Cortex of kidney (tissue), 1 donor: ENCODE data around the gene NCKAP5.

Experiments
- DNase-seq: peaks from one replicate; lab custom pipeline; 2025; lab: John Stamatoyannopoulos, UW

NCKAP5 gene

DNA sequence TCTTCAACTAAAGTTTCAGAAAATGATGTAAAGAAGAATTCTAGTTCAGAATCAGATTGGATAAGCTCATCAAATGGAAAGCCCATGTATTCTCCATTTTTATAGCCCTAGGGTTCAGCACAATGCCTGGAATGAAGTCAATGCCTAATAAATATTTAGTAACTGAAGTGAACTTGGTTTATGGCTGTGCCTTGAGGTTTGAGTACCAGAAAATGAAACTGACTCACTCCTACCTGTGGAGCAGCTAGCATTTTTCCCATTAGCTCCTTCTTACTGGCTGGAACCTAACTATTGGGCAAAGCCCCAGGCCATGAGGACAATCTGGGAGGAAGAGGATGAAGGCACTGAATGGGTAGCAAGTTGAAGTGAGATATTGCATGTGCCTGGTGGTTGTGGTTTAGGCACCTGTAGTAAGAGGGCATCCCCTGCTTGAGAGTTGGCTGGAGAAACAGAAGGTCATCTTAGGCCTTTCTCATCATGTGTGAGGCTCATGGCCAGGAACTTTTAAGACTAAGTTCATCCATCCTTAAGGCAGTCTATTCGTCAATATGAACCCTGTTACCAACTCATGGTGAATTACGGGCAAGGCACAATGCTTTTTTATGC lies 813.3 kb downstream of the NCKAP5 start:
- no peak for DNase-seq

DNA sequence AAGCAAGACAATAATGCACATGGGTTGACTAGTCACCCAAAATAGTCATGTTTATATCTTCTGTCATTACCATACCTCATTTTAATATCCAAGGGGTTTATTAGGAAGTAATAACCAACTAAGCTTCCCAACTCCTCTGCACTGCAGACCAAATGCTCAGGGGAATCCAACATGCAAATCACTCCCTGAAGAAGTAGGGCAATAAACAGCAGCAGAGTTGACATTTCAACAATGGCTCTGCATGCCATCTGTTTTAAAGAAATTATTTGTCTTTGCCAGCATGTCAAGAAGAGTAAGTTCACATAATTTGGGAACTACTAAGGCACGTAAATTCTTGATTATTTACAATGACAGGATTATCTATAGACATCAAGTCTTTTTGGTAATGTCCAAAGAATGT lies 813.9 kb downstream of the NCKAP5 start:
- no peak for DNase-seq

DNA sequence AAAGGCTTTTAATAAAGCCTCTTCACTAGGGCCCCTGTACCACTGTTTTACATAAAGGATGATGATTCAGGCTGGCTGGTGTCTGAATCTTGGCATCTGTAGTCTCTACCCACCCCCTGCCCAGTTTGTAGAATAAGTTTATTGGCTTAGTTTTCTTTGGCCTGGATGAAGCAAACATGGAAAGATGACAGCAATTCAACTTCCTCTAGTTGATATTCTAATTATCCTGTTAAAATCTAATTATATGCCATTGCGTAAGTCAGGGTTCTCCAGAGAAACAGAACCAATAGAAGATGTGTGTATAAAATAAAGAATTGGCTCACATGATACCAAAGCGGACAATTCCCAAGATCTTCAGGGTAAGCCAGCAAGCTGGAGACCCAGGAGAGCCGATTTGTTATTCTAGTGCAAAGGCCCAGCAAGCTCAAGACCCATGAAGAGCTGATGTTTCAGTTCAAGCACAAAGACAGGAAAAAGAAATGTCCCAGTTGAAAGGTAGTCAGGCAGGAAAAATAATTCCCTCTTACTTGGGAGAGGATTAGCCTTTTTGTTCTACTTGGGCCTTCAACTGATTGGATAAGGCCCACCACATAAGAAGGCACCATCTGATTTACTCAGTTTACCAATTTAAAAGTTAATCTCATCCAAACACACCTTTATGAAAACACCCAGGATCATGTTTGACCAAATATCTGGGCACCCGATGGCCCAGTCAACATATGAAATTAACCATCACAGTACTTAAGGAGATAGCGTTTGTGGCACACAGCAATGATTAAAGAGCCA lies 815.6 kb downstream of the NCKAP5 start:
- no peak for DNase-seq

- no peak for DNase-seq
These were observed 816.4 kb downstream of the NCKAP5 start for GRCh38 chr2:132751836-132752235.

- no peak for DNase-seq
These were observed 817.7 kb downstream of the NCKAP5 start for GRCh38 chr2:132750606-132751005.

DNA sequence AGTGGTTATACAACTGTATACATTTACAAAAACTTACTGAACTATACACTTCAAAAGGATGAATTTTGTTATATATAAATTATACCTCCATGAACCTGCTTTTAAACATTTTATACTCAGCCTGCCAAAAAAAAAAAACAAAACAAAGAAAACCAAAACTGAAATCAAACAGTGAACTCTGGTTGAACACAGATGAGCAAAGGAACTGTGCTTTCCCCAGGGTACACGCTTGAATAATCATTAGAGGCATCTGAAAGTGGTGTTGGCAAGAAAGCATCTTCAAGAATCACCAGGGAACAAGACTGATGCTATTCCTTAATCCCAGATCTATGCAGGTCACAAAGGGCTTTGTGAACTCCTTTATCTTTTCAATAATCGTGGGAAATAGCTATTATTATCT lies 821.2 kb downstream of the NCKAP5 start:
- no peak for DNase-seq

DNA sequence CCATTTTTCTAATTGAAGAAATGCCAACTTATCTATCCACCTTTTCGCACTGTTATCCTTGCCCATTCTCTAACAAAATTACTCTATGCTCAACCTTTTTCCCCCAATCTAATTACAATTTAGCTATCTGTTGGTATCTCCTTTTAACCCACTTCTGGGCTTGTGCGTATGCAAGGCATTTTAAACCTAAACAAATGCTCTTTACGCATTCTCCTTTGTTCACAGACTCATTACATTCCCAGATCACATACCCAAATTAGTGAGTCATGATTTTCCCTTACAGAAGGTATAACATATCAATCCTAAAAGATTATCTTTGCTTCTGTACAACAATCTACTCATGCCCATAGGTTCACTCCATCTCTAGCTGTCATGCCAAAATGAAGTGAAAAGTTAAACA lies 826.5 kb downstream of the NCKAP5 start:
- DNase-seq: no peak

DNA sequence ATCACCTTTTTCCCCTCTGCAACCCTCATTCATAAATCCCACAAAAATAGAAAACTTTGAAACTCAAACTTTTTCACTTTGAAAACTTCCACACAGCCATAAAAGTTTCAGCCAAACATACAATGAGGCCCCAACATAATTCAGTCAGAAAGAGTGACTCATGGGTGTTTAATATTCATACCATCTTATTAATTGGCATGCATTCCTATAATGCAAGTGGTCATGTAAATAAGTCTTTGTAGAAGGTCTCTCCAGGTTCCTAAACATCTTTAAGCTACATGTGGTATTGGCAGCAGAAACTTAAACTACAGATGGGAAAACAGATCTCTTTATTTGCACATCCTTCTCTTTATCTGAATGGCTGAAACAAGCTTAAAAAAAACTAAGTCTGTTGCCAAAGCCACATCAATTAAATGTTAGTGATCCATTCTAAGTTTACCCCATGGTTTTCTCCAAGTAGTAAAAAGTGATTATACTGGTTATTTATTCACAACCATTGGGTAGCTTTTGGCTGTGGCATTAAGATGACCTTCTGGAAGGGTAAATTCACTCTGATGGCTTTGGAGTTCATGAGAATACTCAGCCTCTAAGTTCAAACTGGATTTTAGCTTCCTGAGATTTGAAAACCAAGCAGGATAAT lies 828.1 kb downstream of the NCKAP5 start:
- DNase-seq: no peak

GRCh38 chr2:132738223-132738622 lies 830.0 kb downstream of the NCKAP5 start:
- no peak for DNase-seq

DNA sequence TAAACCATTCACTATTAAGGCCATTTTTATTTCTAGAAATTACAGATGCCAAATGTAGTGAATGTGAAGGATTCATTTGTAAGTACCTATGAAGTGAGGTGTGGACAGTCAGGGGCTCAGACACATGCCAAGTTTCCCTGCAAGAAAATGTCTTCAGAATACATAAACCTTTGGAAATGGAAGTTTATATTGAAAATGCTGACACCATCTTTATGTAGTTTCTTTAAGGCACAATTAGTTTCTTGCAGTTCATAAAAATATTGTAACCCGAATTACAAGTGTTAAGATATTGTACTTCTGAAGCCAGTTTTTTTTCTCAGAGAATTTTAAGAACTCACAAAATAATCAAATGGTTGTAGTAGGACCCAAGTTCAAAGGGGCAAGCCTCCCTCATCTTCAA lies 832.2 kb downstream of the NCKAP5 start:
- no peak for DNase-seq

- DNase-seq: no peak
These were observed 833.3 kb downstream of the NCKAP5 start for GRCh38 chr2:132734961-132735360.

GRCh38 chr2:132733094-132733493 lies 835.2 kb downstream of the NCKAP5 start:
- no peak for DNase-seq

GRCh38 chr2:132732694-132733093 lies 835.6 kb downstream of the NCKAP5 start:
- no peak for DNase-seq

DNA sequence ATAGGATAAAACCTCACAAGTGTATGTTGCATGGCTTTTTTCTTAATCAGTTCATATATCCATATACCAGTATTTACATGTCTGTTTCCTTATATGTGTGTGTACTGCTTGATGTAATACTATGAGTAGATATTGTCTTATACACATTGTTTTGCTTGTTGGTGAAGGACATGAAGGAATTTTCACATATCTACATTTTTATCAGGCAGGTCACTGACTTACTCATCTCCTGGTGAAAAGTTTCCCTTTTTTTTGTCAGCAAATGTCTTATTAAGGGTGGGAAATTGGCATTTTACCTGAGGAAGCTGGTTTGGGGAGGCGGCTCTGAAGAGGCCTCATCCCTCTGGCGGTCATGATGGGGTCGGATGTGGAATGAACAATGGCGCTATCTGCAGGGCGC lies 836.8 kb downstream of the NCKAP5 start:
- DNase-seq: no peak

- no peak for DNase-seq
These were observed 837.7 kb downstream of the NCKAP5 start for GRCh38 chr2:132730611-132731010.

- DNase-seq: no peak
These were observed 838.7 kb downstream of the NCKAP5 start for GRCh38 chr2:132729522-132729921.

- no peak for DNase-seq
These were observed 842.1 kb downstream of the NCKAP5 start for GRCh38 chr2:132726155-132726554.

DNA sequence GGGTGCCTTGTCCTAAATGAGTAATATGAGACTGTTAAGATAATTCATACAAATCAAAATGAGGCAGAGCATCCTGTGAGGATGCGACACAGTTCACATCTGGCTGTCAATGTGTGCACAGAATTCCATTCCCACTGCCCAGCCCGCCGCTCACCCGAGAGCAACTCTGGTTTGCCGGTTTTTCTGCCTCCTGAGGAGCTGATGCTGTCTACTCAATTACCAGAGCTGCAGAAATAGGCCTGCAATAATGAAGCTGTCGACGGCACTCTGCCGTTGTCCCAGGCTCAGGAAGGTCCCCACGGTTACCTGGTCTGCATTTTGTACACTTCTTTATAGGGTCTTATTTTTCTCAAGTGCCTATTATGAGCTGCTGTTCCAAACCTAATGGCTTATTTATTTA lies 842.5 kb downstream of the NCKAP5 start:
- DNase-seq: no peak

DNA sequence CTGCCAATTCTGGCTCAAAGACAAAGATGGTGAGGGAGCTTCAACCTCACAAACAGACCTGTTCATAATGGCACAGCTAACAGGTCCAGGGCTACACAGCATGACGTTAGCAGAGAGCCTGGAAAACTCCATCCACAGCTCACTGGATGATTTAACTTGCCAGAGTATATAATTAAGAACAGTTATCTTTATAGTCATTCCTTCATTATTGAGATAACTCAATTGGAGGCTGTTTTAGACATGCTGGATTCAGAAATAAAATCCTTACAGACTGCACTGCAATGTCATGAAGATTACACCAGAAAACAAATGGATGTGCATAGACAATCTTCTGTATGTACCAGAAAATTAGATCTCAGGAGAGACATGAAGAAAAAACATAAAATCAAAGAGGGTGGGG lies 843.1 kb downstream of the NCKAP5 start:
- no peak for DNase-seq

DNA sequence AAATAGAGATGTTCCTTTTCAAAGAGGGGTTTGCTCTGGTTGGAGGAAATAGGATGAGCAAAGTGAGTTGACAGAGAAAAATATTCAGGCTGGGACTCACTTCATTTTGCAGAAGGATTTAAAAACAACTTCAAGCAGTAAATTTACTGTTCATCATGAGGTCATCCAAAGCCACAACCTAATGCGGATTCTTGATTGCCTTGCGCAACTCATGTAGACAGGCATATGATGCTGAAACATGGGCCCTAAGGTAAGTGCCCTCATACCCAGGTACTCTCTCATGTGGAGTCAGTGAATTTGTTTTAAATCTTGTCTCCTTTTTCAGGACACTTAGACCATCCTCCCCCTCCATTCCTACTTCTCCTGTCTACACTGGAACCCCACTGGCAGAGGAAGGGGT lies 846.3 kb downstream of the NCKAP5 start:
- no peak for DNase-seq

- DNase-seq: no peak
These were observed 847.9 kb downstream of the NCKAP5 start for GRCh38 chr2:132720393-132720792.

DNA sequence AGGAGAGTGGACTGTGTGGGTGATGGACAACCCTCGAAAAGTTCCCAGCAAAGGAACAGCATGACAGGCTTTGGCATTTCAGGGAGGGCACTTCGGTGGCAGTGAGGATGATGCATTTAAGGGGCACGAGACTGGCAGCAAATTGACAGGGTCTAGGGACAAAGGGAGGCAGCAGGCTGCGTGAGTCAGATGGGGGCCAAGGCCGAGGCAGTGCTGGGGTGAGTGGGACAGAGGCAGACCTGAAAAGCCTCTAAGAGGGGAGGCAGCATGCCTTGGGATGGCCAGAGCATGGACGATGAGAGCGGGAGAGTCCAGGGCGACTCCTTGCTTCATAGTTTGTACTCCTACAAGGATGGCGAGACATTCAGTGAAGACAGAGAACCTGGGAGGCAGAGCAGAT lies 848.8 kb downstream of the NCKAP5 start:
- DNase-seq: no peak

DNA sequence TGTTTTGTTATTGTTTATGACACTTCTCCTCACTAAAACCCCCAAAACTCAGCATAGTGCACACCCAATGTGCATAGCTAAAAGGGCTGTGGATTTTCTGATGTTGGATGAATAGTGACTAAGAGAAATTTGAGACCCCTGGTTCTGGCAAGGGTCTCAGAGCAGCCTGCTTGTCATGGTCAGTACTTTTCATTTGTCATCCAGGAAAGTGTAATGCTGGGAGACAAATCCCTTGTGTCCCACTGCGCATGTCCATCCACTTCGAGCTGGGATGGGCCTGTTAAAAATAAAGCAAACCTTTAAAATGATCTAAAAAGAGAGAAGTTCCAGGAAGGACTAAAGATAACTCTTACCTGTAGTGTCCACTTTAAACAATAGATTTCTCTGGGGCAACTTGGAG lies 851.3 kb downstream of the NCKAP5 start:
- DNase-seq: no peak
